Measurements from ENCODE around the gene SEPHS1.
"Not testable (repeated sequence)": the region's sequence is repeated elsewhere in the genome, so short reads cannot be mapped to it uniquely, and the experiment has no call there.

SEPHS1 gene

GRCh38 chr10:13276749-13277365 lies 71.2 kb downstream of the SEPHS1 start:
- DNase-seq: peak; percentile 7

DNA sequence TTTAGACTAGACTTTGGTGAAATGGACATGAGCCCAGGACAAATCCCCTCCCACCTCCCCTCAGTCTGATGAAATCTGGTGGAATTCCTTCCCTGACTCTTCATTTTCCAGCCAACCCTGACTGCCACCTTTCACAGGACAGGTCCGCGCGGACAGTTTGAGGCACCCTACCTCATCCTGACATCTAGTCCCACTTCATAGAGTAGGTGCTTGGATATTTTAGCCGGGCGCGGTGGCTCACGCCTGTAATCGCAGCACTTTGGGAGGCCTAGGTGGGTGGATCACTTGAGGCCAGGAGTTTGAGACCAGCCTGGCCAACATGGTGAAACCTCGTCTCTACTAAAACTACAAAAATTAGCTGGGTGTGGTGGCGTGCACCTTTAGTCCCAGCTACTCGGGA lies 71.9 kb downstream of the SEPHS1 start:
- not testable (repeated sequence) for DNase-seq

DNA sequence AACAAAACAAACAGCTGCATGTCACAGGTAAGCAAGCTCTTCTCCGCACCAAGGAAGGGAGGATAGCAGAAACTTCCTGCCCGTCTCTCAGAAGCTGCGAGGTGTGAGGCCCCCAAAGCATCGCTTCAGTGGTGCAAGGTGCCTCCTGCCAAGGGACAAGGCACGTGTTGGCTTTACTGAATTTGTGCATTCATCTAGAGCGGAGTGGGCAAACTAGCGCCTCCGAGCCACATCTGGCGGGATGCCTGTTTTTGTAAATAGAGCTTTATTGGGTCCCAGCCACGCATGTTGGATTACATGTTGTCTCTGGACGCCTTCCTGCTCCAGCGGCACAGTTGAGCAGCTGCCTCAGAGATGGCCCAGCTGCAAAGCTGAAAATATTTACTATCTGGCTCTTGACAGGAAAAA lies 75.9 kb downstream of the SEPHS1 start:
- no peak for DNase-seq

- DNase-seq: peak; percentile 71
These were observed 76.4 kb downstream of the SEPHS1 start for GRCh38 chr10:13271552-13272163.

DNA sequence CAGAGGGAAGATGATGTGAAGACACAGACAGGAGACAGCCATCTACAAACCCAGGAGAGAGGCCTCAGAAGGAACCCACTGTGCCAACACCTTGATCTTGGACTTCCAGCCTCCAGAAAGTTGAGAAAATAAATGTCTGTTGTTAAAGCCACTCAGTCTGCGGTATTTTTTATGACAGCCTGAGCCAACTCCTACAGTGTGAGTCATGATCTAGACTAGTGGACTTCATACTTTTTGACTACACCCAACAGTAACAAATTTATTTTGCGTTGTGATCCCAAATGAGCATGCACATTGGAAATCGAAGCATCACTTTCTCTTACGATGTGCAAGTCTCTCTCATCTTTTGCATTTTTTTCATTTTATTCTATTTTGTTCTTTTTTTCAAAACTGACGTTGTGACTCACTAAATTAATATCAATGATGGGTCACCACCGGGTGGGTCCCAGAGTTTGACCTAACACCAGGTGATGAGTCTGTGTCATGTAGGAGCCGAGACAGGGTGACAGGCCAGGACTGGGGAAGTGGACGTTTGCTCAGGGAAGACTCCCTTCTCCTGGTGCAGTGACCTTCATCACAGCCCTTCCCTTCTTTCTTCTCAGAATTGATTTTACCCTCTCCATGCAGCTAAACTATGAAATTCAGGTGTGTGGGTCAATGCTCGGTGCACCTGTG lies 77.1 kb downstream of the SEPHS1 start:
- no peak for DNase-seq

GRCh38 chr10:13268841-13269240 lies 79.3 kb downstream of the SEPHS1 start:
- DNase-seq: peak; percentile 83

- no peak for DNase-seq
These were observed 79.8 kb downstream of the SEPHS1 start for GRCh38 chr10:13268310-13268709.

Data from OCI-M1 (cell line).